ENCODE measurements around the gene PCCA. TPM values are rescaled to one million over a fixed set of nuclear protein-coding genes. Genes with fewer than 3 reads are reported as not detected.

Gene PCCA
- total RNA-seq, 3 donors from 2014 or later, result 55.7 to 98.6 (median 70.5) TPM

GRCh38 chr13:100461309-100462030 lies 372.6 kb downstream of the PCCA start:
- intact Hi-C loops (cut with DNase I, micrococcal nuclease), result no loop called here
- Histone ChIP-seq H3K4me3 (no peak overlapping the region), H3K9me3 (peaks cover 2% of the 10 kb centered on the region), H3K36me3 (ENCODE audit: low read depth) (no peaks in the 10 kb centered on the region), H3K4me1 (ENCODE audit: low read depth) (no peaks in the 10 kb centered on the region)
- no peak for TF ChIP-seq CTCF (IDR thresholded peaks at IDR 0.05)
- DNase-seq (no peak), ATAC-seq (no peak)

GRCh38 chr13:100464006-100464405 lies 375.1 kb downstream of the PCCA start:
- H3K4me3 ChIP-seq, result no peak overlapping the region
- H3K4me1 ChIP-seq (ENCODE audit: low read depth), result no peaks in the 10 kb centered on the region
- no peak for TF ChIP-seq CTCF (IDR thresholded peaks at IDR 0.05)
- no peaks in the 10 kb centered on the region for H3K36me3 ChIP-seq (ENCODE audit: low read depth)
- DNase-seq, result no peak
- intact Hi-C loops (cut with DNase I, micrococcal nuclease), result no loop called here
- H3K9me3 ChIP-seq, result peaks cover 2% of the 10 kb centered on the region
- ATAC-seq, result no peak

GRCh38 chr13:100465558-100465957 lies 376.7 kb downstream of the PCCA start:
- no peaks in the 10 kb centered on the region for H3K4me1 ChIP-seq (ENCODE audit: low read depth)
- no peaks in the 10 kb centered on the region for H3K9me3 ChIP-seq
- ATAC-seq, result no peak
- intact Hi-C loops (cut with DNase I, micrococcal nuclease), result no loop called here
- no peak overlapping the region for H3K4me3 ChIP-seq
- no peaks in the 10 kb centered on the region for H3K36me3 ChIP-seq (ENCODE audit: low read depth)
- no peak for DNase-seq
- TF ChIP-seq CTCF (IDR thresholded peaks at IDR 0.05), result no peak

GRCh38 chr13:100470866-100471505 lies 382.1 kb downstream of the PCCA start:
- no peak overlapping the region for H3K4me3 ChIP-seq
- DNase-seq, result no peak
- intact Hi-C loops (cut with DNase I, micrococcal nuclease), result no loop called here
- ATAC-seq, result no peak
- H3K4me1 ChIP-seq (ENCODE audit: low read depth), result no peaks in the 10 kb centered on the region
- no peak for TF ChIP-seq CTCF (IDR thresholded peaks at IDR 0.05)
- H3K36me3 ChIP-seq (ENCODE audit: low read depth), result no peaks in the 10 kb centered on the region
- H3K9me3 ChIP-seq, result no peaks in the 10 kb centered on the region

GRCh38 chr13:100473087-100473486 lies 384.2 kb downstream of the PCCA start:
- intact Hi-C loops (cut with DNase I, micrococcal nuclease), result no loop called here
- Histone ChIP-seq H3K4me1 (ENCODE audit: low read depth) (no peaks in the 10 kb centered on the region), H3K4me3 (no peak overlapping the region), H3K9me3 (no peaks in the 10 kb centered on the region), H3K36me3 (ENCODE audit: low read depth) (no peaks in the 10 kb centered on the region)
- no peak for TF ChIP-seq CTCF (IDR thresholded peaks at IDR 0.05)
- ATAC-seq (no peak), DNase-seq (no peak)

All from mucosa of descending colon (tissue), 3 donors.